SK-N-SH treated with all-trans-retinoic acid at 6 μM for 48 hours (cell line): Measurements from ENCODE around the gene SEMA5B.
A peak's percentile ranks its signal among the peaks of the same experiment; 100 is the strongest.

ENCODE experiments used
- ATAC-seq: fragments of 200-7000 bp; cut with Tn5 transposase; 3 replicates; pipeline ENCODE4 v1.9.1; 2020; ENCODE audit warnings: mild to moderate bottlenecking, moderate library complexity
- ARNTL ChIP-seq: fragments of 450-650 bp; formaldehyde crosslinking; IDR thresholded peaks from 2 replicates; pipeline ENCODE4 v1.5.0; 2020; ENCODE audit warnings: low read depth, mild to moderate bottlenecking, moderate library complexity, borderline replicate concordance
- BACH2 ChIP-seq: fragments of 250-450 bp; sonication (Bioruptor Pico); IDR thresholded peaks from 2 replicates; pipeline ENCODE4 v1.9.0; 2021; ENCODE audit warnings: mild to moderate bottlenecking, borderline replicate concordance
- CREB5 ChIP-seq: fragments of 250-450 bp; sonication (Bioruptor Pico); IDR thresholded peaks from 2 replicates; pipeline ENCODE4 v1.5.1; 2020; ENCODE audit warnings: low read depth, mild to moderate bottlenecking, moderate library complexity
- CSDC2 ChIP-seq: fragments of 250-450 bp; sonication (Bioruptor Pico); IDR thresholded peaks from 2 replicates; pipeline ENCODE4 v1.5.0; 2020; ENCODE audit warnings: mild to moderate bottlenecking, moderate library complexity
- ESRRG ChIP-seq: fragments of 250-450 bp; sonication (Bioruptor Pico); IDR thresholded peaks from 2 replicates; pipeline ENCODE4 v1.6.1; 2021; ENCODE audit warnings: mild to moderate bottlenecking
- GLIS3 ChIP-seq: fragments of 250-450 bp; sonication (Bioruptor Pico); IDR thresholded peaks from 2 replicates; pipeline ENCODE4 v1.5.0; 2020; ENCODE audit warnings: mild to moderate bottlenecking, moderate library complexity
- OSR1 ChIP-seq: fragments of 250-450 bp; sonication (Bioruptor Pico); IDR thresholded peaks from 2 replicates; pipeline ENCODE4 v1.8.0; 2022; ENCODE audit warnings: moderate library complexity, mild to moderate bottlenecking, inconsistent platforms
- PATZ1 ChIP-seq: fragments of 250-450 bp; sonication (Bioruptor Pico); IDR thresholded peaks from 2 replicates; pipeline ENCODE4 v1.8.0; 2020; ENCODE audit warnings: mild to moderate bottlenecking, moderate library complexity, borderline replicate concordance
- POU6F1 ChIP-seq: fragments of 250-450 bp; sonication (Bioruptor Pico); IDR thresholded peaks from 2 replicates; pipeline ENCODE4 v1.8.0; 2021; ENCODE audit warnings: low read depth, mild to moderate bottlenecking, moderate library complexity, borderline replicate concordance
- RARB ChIP-seq: fragments of 250-450 bp; sonication (Bioruptor Pico); IDR thresholded peaks from 2 replicates; pipeline ENCODE4 v1.8.0; 2021; ENCODE audit warnings: mild to moderate bottlenecking, moderate library complexity
- SNAI2 ChIP-seq: fragments of 250-450 bp; sonication (Bioruptor Pico); IDR thresholded peaks from 2 replicates; pipeline ENCODE4 v1.5.0; 2020; ENCODE audit warnings: mild to moderate bottlenecking, moderate library complexity
- TCF4 ChIP-seq: fragments of 250-450 bp; sonication (Bioruptor Pico); IDR thresholded peaks from 2 replicates; pipeline ENCODE4 v1.8.0; 2021; ENCODE audit warnings: mild to moderate bottlenecking, moderate library complexity, borderline replicate concordance
- TSHZ2 ChIP-seq: fragments of 250-450 bp; sonication (Bioruptor Pico); IDR thresholded peaks from 2 replicates; pipeline ENCODE4 v1.5.0; 2020; ENCODE audit warnings: mild to moderate bottlenecking, moderate library complexity
- ZFP3 ChIP-seq: fragments of 250-450 bp; sonication (Bioruptor Pico); IDR thresholded peaks from 2 replicates; pipeline ENCODE4 v1.5.0; 2020; ENCODE audit warnings: mild to moderate bottlenecking, moderate library complexity
- ZFP30 ChIP-seq: fragments of 450-650 bp; formaldehyde crosslinking; IDR thresholded peaks from 2 replicates; pipeline ENCODE4 v1.5.0; 2022; ENCODE audit warnings: mild to moderate bottlenecking, moderate library complexity
- ZNF565 ChIP-seq: fragments of 450-650 bp; formaldehyde crosslinking; conservative IDR thresholded peaks from 2 replicates; pipeline ENCODE4 v1.5.0; 2020; ENCODE audit warnings: low read depth, mild to moderate bottlenecking, moderate library complexity
- ZNF70 ChIP-seq: fragments of 450-650 bp; formaldehyde crosslinking; IDR thresholded peaks from 2 replicates; pipeline ENCODE4 v1.5.0; 2020; ENCODE audit warnings: mild to moderate bottlenecking, moderate library complexity
- ZNF8 ChIP-seq: fragments of 450-650 bp; formaldehyde crosslinking; IDR thresholded peaks from 2 replicates; pipeline ENCODE4 v1.5.0; 2020; ENCODE audit warnings: mild to moderate bottlenecking, moderate library complexity

The SEMA5B gene

GRCh38 chr3:123027292-123028232 is at the start of gene SEMA5B:
TSS of gene SEMA5B (minus strand) at chr3:123027763. CDS start at chr3:122961263, 66,500 bp downstream.
- peak; percentile 81 for ATAC-seq
- TF ChIP-seq ZNF8 (CRISPR knock-in tag), result no peak
- TF ChIP-seq PATZ1 (CRISPR knock-in tag), result no peak
- no peak for TF ChIP-seq OSR1 (CRISPR knock-in tag)
- TF ChIP-seq ESRRG, result no peak

GRCh38 chr3:123076496-123077418 is 49.2 kb upstream of the SEMA5B start:
- no peak for TF ChIP-seq ZFP30 (CRISPR knock-in tag)
- TF ChIP-seq PATZ1 (CRISPR knock-in tag), result no peak
- no peak for TF ChIP-seq BACH2 (CRISPR knock-in tag)
- TF ChIP-seq ZNF565 (CRISPR knock-in tag), result no peak
- no peak for TF ChIP-seq SNAI2 (CRISPR knock-in tag)
- no peak for TF ChIP-seq GLIS3
- no peak for TF ChIP-seq ARNTL (CRISPR knock-in tag)
- no peak for TF ChIP-seq CREB5 (CRISPR knock-in tag)
- TF ChIP-seq ZNF70 (CRISPR knock-in tag), result no peak
- ATAC-seq, result no peak; the same call in 2 of the 3 replicates

- no peak for TF ChIP-seq ARNTL (CRISPR knock-in tag)
- no peak for TF ChIP-seq TCF4 (CRISPR knock-in tag)
- TF ChIP-seq CSDC2 (CRISPR knock-in tag), result no peak
- TF ChIP-seq RARB (CRISPR knock-in tag), result no peak
- no peak for TF ChIP-seq ZNF70 (CRISPR knock-in tag)
- no peak for TF ChIP-seq ZFP3 (CRISPR knock-in tag)
- TF ChIP-seq PATZ1 (CRISPR knock-in tag), result no peak
- no peak for TF ChIP-seq TSHZ2 (CRISPR knock-in tag)
- no peak for TF ChIP-seq BACH2 (CRISPR knock-in tag)
- no peak for TF ChIP-seq POU6F1 (CRISPR knock-in tag)
- no peak for TF ChIP-seq SNAI2 (CRISPR knock-in tag)
- no peak for ATAC-seq
Observed at GRCh38 chr3:123076112-123076495, 48.5 kb upstream of the SEMA5B start.
